Measurements from ENCODE around the gene PSMB1.
A peak's percentile ranks its signal among the peaks of the same experiment; 100 is the strongest.

PSMB1 gene

DNA sequence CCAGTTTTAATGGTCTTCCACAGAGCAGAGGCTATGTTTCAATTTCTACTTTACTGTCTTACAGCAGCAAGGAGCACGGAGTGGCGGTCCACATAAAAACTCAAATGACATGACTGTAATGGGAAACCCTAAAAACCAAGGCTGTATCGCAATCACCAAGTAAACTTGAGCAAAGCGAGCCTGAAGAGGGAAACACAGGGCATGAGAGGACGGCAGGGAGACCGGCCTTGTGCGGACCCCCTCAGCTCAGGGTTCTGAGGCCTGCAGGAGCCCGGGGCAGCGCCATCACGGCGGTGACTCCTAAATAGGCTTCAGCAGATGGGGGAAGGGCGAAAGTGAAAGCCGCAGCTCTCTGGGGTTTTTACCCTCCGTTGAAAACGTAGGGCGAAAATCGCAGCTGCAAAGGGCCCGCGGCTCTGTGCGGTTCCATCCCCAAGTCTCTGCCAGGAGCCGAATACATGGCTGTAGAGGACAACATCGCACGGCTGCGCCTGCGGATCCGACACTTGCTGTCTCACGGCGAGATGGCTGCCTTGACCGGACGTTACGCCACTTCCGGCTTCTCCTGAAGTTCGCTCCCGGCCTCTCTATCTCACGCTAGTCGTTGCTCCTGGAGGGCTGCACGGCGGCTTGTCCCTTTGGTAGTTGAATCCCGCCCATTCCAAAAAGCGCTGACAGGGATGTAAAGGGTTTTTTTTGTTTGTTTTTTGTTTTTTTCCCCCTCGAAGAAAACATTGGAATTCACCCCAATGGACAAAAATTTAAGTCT, at the start of gene PSMB1:
Gene PSMB1, minus strand, starts transcription at position 543 of the 769 bp plus-strand sequence. Its CDS starts 65 bp downstream, at position 478.
- DNase-seq (ENCODE audit: low spot score), result peak; percentile 76

DNA sequence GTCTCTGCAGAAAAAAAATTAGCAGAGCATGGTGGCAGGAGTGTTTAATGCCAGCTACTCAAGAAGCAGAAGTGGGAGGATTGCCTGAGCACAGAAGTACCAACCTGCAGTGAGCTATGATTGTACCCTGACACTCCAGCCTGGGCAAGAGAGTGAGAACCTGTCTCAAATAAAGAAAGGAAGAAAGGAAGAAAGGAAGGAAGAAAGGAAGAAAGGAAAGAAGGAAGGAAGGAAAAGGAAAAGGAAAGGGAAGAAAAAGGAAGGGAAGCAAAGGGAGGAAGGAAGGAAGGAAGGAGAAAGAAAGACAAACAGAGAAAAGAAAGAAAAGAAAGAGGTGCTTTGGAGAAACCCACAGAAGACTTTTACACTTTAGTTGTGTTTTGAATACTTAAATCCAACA, 44.2 kb upstream of the PSMB1 start:
- no peak for DNase-seq (ENCODE audit: low spot score)

DNA sequence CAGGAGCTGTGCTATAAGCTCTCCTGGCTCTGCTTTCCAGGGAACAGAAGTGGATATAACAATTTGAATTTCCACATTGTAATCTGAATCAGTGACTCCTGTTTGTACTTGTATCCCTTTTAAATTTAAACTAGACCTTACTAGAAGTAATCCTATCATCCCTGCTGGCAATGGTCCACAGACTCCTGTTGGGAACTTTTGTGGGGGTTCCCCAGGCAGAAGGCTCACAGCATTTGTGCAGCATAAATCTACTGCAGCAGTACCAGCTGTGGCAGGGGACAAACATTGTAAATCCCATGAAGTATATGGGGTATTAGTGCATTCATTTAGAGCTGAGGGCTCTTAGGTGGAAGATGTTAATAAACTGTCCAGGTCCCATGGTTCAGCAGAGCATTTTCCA, 43.3 kb upstream of the PSMB1 start:
- no peak for DNase-seq (ENCODE audit: low spot score)

DNA sequence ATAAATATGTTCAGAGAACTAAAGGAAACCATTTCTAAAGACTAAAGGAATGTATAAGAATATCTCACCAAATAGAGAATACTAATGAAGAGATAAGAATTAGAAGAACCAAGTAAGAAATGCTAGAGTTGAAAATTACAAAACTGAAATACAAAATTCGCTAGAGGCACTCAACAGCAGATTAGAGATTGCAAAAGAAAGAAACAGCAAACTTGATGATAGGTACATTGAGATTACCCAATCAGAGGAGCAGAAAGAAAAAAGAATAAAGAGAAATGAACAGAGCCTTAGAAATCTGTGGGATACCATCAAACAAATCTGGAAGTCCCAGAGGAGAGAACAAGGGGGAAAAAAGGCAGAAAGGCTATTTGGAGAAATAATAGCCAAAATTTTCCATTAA, 37.6 kb upstream of the PSMB1 start:
- no peak for DNase-seq (ENCODE audit: low spot score)

DNA sequence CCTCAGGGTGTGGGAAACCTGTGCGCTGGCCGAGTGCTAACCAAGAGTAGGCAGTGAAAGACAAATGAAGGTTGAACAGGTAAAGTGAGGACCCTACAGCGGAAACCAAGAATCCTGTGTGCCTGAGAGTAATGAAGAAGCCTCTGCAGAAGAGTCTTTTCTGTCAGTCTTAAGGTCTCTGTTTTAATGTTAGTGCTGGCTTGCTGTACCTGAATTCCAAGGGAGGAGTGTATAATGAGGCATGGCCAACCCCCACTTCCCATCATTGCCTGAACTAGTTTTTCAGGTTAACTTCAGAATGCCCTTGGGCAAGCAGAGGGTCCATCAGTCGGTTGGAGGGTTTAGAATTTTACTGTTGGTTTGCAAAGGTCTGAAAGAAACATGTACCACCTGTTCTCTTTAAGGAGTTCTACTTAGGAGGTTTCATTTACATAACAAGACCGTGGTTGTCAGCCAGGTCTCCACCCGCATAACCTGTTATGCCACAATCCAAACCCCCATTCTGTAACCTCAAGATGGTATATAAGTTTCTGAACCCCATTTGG, 31.9 kb upstream of the PSMB1 start:
- no peak for DNase-seq (ENCODE audit: low spot score)

DNA sequence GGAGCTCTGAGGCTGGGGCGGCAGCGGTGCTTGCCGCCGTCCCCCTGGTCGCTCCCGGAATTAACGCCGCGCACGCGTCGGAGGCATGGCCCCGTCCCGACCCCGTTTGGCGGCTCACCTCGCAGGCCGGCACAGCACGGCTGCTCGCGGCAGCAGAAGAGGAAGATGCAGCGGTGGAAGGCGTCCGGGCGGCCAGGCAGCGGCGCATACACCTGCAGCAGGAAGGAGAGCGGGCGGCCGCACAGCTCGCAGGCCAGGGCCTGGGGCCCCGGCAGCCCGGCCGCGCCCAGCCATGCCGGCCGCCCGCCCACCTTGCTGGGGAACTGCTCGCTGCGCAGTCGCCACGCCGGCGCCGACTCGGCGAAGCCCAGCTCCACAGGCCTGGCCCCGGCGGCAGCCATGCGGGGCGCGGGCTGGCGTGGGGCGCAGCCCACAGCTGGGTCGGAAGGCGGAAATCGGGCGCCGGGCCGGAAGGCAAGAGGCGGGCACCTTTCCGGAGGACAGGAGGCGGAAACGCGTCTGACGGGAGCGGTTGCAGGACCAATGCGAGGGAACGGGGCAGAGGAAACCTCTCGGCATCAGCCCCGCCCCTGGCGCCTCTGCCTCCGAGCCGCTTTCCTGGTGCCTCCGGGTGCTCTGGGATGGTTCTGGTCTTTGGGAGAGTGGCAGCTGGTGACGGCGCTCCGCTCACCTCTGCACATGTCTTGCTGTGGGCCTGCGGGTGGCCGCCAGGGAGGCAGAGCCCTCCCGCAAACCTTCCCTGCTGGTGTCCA, 31.3 kb upstream of the PSMB1 start, which contains the start of gene PDCD2:
Gene PDCD2, minus strand, starts transcription at position 457 of the 773 bp plus-strand sequence. Its CDS starts 56 bp downstream, at position 401.
- DNase-seq (ENCODE audit: low spot score), result peak; percentile 90

DNA sequence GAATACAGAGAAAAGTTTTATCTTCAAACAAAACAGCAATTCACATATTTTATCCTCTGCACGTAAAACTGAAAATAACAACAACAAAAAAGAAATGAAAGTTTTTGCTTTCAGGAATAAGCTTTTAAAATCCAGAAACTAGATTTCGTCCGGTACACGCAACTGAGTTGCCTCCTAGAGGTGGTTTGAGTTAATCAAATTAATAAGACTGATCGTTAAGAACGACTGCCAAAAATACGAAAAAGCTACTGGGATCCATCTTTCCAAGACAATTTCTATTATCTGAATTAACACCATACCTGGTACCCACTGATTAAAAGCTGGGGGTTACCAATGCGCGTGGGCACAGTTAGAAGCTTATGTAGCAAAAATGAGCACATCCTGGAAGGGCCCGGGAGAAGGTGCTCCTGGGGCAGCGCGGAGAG, 30.7 kb upstream of the PSMB1 start:
- DNase-seq (ENCODE audit: low spot score), result peak; percentile 11

DNA sequence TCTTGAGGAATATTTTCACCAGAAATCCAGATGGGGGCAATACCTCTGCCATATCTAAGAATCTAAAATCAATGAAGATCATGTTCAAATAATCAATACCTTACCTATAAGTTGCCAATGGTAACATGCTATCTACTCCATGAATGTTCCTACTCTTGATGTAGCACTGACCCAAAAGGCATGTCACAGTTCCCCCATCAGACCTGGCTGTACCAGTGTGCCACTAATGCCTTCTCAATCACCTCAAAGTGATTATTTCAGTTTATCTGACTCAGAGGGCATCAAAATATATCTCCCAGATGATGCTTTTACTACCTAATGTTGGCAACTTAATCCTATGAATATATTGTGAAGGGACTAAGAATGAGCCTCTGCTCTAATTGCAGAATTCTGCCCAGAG, 25.8 kb upstream of the PSMB1 start:
- no peak for DNase-seq (ENCODE audit: low spot score)

DNA sequence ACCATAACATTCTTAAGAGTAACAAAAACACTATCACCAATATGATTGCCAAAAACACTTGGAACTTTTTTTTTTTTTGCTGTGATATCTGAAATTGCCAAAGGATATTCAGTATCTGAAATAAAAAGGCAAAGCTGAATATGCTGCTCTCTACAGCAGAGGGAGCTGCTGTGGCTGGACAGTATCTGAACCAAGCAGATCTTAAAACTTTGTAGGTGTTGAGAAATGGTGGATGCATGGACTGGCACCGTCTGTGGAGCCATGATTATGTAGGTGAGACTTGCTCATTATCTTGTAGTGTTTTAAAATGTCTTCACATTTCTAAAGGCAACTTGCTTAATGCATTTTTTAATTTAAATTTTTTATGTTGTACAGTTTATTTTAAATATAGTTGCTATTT, 22.1 kb upstream of the PSMB1 start:
- DNase-seq (ENCODE audit: low spot score), result no peak

DNA sequence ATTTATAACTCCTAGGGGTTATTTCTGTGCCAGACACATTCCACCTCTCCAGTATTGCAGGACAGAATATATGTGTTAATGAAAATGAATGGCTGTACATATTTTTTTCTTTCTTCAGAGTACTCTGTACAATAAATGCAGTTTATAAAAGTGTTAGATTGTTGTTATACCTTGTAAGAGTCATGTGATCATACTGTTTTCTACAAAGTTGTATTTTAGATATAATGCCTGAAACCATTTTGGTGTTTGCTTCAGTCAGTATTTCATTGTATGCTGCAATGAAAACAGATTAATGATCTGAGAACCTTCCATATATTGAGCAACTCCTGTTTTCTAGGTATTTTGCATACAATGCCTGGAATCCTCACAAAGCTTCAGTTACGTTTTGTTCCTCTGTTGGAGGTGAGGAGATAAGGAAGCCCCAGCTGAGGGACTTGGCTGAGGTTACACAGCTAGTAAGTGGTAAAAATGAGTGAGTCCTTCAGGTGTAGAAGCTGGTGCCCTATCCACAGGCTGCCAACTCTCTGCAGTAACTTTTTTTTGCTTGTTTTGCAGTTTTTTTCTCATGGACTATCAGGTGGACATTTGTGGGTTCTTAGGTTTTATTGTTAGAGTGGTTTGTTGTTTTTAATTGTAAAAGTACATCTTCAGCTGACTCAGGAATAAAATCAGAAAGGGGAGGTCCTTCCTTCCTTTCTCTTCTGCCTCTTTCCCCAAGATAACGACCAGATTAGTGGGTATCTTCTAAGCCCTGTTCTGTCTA, 19.8 kb upstream of the PSMB1 start:
- no peak for DNase-seq (ENCODE audit: low spot score)

DNA sequence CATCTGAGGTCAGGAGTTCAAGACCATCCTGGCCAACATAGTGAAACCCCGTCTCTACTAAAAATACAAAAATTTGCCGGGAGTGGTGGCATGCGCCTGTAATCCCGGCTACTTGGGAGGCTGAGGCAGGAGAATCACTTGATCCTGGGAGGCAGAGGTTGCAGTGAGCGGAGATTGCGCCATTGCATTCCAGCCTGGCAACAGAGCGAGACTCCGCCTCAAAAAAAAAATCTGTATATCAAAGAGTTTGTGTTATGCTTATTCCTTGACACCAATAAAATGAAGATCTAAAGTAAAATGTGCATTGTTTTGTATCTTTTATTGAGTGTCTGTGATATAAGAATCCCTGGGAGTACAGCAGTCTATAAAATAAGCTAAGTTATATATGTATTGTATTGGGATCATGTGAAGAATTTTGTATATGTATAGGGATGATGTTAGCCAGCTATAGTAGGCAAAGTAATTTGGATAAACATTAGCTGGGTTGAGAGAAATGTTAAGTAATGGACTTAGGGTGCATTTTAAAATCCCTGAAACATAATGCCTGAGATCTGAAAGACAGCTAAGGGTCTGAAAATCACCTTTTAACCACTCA, 11.9 kb upstream of the PSMB1 start:
- DNase-seq (ENCODE audit: low spot score), result no peak

DNA sequence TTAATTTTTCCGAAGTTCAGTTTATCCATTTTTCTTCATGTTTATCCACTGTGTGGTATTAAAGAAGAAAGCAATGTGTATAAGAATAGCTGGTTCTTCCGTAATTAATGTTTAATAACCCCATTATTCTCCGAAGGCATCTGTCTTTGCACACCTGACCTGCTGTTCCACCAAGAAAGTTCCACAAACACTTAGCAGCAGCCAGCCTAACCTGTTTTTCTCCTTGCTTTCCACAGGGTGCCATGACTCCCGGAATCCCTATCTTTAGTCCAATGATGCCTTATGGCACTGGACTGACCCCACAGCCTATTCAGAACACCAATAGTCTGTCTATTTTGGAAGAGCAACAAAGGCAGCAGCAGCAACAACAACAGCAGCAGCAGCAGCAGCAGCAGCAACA, 8.4 kb upstream of the PSMB1 start:
- DNase-seq (ENCODE audit: low spot score), result no peak

DNA sequence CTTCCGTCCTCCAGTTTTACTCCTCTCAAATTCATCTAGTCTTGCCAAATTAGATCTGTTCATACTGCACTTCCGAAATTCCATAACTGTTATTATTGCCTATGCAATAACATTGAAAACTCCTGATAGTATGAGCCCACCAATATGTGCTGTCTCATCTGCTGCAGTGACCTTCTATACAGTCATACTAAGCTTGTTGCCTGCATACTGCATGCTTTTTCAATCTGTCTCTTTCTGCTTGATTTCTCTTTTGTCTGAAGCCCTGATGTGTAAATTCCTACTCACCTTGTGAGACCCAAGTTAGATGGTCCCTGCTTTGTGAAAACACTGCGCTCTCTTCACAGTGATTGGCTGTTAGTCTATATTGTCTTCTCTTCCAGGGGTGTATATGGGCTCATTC, 2.2 kb upstream of the PSMB1 start:
- no peak for DNase-seq (ENCODE audit: low spot score)

DNA sequence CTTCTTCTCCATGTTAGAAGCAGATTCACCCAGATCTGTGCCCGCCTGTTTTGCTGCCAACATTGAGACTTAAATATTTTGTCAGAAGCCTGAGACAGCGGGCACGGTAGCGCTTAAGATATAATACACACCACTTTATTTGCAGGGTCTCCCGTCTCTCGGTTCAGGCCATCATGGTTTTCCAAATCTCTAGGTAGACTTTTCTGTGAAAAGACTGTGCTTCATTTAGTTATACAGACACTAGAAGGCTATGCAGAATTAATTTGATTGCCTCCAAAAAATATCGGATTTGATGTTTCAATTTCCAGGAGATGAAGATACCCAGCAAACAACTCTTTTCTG, 1.7 kb upstream of the PSMB1 start:
- DNase-seq (ENCODE audit: low spot score), result no peak

DNA sequence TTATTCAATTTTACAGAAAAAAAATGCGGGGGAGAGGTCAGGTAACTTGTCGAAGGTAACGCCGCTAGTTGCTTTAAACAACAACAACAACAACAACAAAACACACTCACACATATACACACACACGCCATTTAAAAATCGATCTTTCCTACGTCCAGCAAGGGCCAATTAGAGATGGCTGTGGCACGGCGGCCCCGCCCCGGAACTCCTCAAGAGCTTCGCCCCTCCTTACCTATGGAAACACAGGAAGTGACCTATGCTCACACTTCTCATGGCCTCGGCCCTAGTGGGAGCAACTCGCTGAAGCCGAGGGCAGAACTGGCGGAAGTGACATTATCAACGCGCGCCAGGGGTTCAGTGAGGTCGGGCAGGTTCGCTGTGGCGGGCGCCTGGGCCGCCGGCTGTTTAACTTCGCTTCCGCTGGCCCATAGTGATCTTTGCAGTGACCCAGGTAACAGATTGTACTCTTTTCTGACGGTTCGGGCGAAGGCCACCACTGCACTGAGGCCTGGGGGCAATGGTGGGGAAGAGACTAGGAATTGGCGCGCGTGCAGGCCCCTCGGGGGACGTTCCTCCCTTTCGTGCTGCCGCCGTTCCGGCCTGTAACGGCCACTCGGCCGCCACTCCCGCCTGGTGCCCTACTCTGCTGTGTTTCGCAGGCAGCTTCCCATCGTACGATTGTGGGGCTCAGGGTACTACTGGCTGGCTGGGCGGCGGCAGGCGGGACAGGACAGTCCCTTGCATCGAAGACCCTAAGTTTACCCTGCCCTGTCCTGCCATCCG, 1.1 kb upstream of the PSMB1 start, which contains the start of gene TBP:
Gene TBP, plus strand, starts transcription at position 357 of the 783 bp plus-strand sequence. CDS start 2,661 bp downstream, outside the sequence.
- peak; percentile 94 for DNase-seq (ENCODE audit: low spot score)

DNA sequence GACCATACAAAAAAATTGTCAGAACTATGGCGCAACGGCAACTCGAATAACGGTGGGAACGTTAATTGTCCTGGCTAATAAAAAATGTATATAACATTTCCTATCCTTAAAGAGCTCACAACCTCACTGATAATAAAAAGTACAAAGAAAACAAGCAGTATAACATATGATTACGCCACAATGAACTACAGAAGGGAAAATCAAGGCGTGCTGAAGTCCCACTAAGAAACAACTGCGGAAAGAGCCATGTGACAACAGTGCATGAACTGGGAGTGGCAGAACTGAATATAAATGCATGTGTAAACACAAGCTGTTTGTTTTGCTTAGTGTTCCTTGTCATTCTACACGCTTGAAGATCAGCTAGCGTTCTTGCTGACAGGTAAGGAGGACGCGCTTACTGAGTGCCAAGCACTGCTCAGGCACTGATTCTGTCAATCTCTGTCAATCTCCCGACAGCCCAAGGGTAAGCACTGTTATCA, 466 bp upstream of the PSMB1 start:
- peak; percentile 26 for DNase-seq (ENCODE audit: low spot score)

DNA sequence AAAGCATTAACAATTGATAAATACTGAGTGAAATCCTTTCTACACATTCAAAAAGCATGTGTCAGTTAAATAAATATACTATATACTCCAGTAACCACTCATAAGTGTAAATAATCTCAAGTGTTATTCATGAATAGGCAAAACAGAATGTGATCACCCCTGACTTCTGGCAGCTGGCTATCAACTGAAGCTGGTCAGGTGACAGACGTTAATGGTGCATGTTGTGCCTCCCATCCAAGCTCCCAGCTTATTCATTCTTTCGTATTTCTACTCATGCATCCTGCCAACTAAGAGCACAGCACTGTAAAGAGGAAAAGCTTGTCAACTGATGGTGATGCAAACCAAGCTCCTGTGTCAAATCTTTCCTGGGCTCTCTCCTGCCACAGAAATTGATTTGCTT, 7.7 kb downstream of the PSMB1 start:
- no peak for DNase-seq (ENCODE audit: low spot score)

DNA sequence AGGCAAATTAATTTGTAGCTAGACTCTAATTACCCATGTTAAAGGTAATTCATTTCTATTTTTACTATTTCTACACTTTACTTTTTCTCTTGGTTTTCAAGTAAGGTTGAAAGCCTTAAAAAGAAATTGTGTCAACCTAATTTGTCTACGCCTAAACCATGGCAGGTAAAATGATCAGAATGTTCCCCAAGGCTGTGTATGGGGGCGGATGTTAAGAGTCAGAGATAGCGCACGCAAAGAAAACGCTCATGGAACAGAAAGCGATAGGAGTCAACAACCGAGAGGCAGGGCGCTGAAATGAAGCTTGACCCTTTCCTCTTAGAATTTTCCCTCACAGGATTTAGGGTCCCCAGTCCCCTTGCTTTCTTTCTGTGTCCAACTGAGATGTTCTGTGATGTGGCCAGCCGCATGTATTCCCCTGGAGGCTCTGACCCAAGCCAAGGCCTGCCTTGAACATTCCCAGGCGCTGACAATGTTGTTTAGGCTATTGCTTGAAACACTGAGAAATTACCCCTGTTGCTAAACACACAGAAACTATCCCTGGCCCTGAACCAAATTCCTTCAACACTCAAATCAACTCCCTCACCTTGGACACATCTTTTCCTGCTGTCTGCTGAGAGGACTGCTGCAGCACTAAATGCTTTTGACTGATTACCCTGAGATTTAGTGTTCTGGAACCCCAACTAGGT, 10.9 kb downstream of the PSMB1 start:
- no peak for DNase-seq (ENCODE audit: low spot score)

DNA sequence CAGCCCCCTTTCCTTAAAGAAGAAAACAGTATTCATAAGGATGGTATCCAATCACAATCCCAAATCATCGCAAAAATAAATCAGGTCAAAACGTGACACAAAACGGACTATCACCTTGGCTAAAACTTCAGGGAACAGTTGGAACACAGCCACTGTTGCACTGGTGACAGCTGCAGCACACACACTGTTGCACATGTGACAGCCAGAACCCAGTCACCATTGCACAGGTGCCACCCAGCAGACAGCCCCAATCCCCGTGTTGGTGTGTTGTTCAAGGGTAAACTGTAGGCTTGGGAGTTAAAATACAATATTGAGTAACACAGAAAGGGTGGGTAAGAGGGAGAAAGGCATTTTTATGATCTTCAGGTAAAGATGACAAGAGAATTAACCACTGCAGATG, 15.8 kb downstream of the PSMB1 start:
- DNase-seq (ENCODE audit: low spot score), result no peak

DNA sequence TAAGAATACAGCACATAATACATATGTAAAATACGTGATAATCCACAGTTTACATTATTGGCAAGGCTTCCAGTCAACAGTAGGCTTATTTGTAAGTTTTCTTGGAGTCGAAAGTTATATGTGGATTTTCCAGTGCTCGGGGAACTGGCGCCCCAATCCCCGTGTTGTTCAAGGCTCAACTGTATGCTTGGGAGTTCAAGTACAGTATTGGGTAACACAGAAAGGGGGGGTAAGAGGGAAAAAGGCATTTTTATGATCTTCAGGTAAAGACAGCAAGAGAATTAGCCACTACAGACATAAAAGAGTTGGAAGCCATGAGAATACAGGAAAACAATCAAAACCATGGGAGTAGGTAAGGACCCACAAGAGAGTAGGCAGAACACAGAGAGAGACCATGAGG, 16.4 kb downstream of the PSMB1 start:
- no peak for DNase-seq (ENCODE audit: low spot score)

Measured in COLO829 (cell line).